CD4-positive, alpha-beta T cell treated with Interleukin-15 for 1 hour (primary cell): Measurements from ENCODE around the gene KIAA2012.

Experiments used
- DNase-seq: peaks from one replicate; pipeline ENCODE4 v3.0.0-alpha.2; 2020

Gene KIAA2012

DNA sequence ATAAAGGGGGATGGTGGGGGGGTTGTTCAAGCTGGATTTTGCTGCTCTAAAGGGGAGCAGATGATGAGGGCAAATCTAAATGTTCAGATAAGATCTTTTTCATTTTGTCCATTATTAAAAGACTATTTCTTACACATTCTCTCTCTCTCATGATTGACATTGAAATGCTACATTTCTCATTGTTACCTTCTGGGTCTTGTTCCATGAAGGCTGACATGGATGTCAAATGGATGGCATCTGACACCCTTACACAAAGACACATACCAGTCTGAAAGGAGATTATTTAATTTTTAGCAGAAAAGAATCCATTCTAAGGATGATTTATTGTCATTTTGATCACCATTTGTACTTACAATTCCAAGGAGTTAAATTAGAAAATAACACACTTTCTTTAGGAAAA lies 28.3 kb upstream of the KIAA2012 start:
- no peak for DNase-seq

DNA sequence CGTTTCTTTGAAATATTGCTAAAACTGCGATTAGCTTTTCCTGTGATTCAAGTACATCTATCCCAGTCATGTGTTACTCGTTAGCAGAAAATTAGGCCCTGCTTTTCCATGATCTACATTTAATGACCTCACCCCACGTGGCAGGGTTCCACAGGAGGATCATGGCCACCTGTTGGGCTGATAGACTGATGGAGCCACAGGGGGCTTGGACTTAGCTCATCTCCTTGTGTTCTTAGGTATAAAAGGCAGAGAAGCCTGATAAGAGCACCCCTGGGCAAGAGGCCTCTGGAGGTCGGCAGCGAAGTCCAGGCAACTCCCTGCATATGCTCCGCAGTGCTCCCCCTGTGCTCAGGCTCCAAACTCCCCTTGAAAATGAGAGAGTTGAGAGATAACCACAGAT lies 26.5 kb upstream of the KIAA2012 start:
- no peak for DNase-seq

DNA sequence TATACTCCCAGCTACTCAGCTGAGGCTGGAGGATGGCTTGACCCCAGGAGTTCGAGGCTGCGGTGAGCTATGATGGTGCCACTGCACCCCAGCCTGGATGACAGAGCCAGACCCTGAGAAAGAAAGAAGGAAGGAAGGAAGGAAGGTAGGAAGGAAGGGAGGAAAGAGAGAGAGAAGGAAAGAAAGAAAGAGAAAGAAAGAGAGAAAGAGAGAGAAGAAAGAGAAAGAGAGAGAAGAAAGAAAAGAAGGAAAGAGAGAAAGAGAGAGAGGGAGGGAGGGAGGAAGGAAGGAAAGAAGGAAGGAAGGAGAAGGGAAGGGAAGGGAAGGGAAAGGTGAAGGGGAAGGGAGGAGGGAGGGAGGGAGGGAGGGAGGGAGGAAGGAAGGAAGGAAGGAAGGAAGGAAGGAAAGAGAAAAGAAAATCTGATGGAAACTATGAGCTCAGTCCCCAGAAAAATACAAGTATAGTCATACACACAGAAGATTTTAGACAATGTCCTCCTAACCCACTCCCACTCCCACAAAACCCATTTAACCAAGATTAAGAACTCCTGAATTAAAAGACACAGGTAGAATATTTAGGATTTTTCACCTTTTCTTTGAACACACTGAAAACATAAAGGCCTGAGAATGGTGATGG lies 23.8 kb upstream of the KIAA2012 start:
- DNase-seq = no peak

DNA sequence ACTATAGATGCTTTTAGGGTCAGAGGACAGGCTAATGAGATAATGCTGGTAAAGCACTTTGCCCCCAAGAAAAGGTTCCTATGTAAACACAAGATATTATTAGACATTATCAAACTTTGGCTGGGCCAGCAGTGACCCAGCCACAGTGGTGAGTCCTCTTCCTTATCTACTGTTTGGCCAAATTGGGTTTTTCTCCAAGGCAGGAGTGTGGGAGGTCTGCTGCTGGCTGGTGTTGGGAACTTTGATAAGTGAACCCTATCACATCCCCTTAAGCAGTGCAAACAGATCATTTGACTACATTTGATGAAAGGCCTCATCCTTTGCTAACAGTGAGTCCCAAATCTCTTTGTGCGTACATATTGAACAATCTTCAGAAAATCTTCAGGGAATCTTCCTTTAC lies 23.2 kb upstream of the KIAA2012 start:
- DNase-seq = no peak

DNA sequence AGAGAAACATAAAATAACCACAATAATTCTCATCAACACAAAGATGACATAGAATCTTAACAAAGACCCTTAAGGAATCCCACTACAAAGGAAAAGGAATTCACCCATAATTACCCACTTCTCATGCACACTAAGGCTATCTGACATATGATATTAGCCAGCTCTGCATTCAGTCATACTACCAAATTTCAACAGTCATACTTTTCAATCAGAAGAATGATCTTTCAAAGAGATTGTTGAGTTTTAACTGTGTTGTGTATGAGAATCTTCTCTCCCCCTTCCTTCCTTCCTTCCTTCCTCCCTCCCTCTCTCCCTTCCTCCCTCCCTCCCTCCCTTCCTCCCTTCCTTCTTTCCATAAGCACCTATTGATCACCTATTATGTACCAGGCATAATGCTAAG lies 22.4 kb upstream of the KIAA2012 start:
- DNase-seq = no peak

DNA sequence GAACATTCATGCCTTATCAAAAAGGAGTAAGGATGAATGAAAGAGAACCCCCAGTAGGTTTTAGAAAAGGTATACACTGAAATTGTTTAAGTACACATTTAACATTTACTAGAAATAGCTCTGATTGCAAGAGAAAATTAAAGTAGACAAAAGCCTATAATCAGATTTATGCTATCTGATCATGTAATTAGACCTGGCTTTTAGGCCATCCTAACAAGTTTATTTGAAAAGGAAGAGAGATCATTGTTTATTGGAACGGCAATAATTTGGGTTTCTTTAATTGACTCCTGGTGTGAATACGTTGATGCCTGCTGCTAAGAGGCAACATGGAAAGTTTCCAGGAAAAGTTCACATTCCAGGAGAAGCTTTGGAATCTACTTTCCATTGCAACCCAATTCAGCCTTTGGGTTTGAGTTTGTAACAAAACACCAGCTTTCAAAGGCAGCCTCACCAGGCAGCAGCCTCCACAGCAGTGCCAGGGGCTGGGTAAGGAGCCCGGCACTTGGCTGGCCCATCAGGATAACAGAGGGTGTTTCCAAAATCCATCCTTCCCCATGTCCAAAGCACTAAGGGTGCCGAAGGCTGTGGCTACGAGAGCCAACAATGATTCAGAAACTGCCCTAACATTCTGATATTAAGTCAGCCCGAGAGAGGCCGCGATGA lies 21.4 kb upstream of the KIAA2012 start:
- no peak for DNase-seq

DNA sequence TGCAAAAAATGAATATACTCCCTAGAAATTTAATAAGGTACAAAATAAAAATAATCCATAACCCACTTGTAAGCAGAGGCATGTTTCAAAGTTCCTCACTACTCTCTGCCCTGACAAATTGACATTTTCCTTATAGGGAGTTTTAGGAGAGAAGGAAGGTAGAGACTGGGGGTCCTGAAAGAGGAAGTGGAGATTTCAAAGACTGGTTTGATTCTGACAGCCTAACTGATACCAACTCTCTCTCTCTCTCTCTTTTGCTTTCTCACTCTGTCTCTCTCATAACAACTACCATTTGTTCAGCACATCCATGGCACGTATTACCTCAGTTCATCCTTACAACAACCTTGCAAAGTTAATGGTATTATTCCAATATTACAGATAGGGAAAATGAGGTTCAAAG lies 20.8 kb upstream of the KIAA2012 start:
- DNase-seq = no peak

DNA sequence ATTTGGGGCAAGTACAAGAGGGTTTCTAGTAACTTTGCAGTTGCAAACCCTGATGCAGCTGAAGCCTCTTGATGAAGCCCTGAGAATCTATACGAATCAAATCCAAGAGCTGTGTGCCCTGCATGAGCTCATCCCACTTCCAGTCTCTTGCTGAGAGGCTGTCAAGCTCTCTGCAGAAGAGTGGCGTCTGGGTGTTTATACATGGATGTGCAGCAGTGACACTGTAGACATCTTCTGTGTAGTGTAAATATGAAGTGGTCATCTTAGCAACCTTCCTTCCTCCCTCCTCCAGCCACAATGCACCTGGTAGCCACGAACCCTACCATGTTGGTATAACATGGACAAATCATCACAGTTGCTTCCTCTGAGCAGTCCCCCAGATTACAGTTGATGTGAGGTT lies 18.4 kb upstream of the KIAA2012 start:
- no peak for DNase-seq

DNA sequence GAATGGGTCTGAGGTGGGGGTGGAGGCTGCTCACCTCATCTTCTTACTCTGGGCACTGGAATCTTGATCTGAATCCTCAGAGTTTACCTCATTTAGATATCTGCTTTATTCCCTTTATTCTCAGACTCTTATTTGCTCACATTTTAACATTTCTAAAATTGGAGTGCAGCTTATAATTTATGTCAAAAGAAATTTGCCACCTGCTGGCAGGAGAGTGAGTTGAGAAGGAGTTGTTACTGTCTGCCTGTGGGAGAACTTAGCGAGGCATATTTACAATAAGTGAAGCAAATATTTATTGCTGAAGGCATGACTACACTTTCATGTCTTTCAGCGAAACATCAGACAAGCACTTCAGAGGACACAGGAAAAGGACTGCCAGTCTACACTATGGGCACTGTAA lies 16.4 kb upstream of the KIAA2012 start:
- DNase-seq = no peak

DNA sequence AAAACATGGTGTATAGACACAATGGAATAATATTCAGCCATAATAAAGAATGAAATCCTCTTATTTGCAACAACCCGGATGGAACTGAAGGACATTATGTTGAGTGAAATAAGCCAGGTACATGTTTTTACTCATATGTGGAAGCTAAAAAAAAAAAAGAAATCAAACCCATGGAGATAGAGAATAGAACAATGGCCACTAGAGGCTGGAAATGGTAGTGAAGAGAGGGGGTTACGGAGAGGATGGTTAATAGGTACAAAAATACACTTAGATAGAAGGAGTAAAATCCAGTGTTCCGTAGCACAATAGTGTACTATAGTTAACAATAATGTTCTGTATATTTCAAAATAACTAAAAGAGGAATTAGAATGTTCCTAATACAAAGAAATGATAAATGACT lies 12.8 kb upstream of the KIAA2012 start:
- no peak for DNase-seq

DNA sequence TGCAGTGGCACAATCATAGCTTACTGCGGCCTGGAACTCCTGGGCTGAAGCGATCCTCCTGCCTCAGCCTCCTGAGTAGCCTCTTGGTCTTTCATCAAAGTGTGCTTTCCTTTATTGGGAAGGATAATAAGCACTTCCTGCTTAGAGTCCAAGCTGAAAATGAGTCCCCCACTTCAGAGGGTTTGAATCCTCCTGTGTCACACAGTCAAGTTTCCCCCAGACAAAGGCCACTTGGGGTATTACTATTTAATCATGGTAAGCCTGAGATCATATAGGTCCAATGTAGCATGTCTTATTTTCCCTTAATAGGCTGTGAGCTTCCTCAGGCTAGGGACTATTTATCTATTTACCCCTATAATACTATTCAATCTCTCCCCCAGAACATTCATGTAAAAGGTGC lies 11.4 kb upstream of the KIAA2012 start:
- DNase-seq = no peak

DNA sequence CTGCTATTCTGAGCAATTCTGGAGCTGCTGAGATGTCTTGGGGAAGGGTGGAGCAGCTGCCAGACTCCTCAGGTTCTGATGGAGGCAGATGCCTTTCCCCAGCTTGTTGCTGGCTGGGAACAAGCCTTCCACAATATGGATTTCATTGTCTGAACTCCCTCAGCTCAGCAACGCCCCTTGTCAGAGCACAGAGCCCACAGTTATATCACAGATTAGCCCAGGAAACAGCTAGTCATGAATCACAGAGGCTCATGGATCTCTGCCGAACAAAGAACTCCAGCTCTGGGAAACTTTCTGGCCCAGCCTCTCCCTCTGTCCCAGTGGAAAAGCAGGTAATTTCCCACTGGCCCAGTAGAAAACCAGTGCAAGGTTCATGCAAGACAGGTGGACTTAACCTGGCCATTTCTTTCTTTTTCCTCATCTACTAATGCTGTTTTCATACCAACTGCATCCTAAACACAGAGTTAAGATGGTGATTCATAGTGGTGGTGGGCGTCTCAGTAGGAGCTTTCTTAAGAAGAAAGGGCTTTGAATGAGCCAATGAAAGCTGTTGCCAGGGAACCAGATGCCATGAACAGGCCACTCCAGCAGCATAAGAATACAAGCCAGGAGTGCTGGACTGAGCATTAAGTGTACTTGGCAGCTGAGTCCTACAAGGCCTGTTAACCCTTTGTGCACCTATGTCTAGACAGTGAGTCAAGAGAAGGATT lies 8.7 kb upstream of the KIAA2012 start:
- DNase-seq = no peak

DNA sequence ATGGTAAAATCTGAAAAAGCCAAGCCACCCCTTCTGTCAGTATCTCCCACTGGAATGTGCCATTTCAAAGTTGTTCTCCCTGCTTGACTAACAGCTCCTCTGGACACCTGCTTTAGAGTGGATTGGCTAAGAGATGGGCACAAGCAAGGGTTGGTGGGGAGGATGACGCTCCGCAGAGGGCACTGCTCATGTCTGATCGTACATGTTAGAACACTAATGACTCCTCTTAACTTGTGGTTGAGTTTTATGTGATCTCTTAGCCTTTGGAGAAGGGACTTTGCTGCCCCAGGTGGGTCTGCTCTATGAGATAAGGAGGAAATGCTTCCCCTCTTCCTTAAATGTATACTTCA lies 8.2 kb upstream of the KIAA2012 start:
- no peak for DNase-seq

DNA sequence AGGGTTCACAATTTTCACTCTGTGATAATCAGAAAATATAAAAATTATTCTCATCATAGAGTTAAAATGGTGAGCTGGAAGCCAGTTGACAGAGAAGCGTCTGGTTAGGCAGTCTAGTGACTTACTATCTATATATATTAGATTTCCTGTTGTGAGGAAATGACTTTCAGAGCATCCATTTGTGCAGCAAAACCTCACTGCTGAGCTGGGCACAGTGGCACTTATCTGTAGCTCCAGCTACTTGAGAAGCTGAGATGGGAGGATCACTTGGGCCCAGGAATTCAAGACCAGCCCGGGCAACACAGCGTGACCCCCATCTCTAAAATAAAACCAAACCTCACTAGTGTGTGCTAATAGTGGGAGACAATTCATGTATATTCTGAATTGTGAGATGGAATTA lies 7.2 kb upstream of the KIAA2012 start:
- DNase-seq = no peak

DNA sequence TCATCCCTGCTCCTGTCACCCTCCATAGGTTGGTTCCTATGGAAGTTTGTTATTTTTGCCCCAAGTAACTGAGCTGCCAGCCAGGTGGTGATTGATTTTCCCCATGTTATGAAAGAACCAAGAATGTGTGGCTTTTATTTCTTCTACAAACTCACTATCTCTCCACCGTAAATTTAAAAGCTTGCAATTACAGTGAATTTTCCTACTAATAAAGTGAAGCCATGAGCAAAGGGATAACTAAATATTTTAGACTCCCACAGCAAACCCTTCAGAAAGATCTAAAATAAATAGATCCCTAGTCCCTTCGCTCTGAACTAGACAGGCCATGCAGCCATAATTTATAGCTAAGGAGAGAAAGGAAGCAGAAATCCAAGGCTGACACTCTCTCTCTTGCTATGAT lies 6.2 kb upstream of the KIAA2012 start:
- no peak for DNase-seq

DNA sequence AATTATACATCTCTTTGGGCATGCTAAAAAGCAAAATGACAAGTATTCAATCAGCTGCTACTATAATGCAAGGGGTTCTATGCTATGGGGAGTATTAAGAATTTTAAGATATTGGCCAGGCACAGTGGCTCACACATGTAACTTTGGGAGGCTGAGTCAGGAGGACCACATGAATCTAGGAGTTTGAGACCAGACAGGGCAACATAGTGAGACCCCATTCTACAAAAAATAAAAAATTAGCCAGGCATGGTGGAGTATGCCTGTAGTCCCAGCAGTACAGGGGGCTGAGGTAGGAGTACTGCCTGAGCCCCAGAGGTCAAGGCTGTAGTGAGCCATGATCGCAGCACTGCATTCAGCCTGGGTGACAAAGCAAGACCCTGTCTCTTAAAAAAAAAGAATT lies 5.5 kb upstream of the KIAA2012 start:
- no peak for DNase-seq

DNA sequence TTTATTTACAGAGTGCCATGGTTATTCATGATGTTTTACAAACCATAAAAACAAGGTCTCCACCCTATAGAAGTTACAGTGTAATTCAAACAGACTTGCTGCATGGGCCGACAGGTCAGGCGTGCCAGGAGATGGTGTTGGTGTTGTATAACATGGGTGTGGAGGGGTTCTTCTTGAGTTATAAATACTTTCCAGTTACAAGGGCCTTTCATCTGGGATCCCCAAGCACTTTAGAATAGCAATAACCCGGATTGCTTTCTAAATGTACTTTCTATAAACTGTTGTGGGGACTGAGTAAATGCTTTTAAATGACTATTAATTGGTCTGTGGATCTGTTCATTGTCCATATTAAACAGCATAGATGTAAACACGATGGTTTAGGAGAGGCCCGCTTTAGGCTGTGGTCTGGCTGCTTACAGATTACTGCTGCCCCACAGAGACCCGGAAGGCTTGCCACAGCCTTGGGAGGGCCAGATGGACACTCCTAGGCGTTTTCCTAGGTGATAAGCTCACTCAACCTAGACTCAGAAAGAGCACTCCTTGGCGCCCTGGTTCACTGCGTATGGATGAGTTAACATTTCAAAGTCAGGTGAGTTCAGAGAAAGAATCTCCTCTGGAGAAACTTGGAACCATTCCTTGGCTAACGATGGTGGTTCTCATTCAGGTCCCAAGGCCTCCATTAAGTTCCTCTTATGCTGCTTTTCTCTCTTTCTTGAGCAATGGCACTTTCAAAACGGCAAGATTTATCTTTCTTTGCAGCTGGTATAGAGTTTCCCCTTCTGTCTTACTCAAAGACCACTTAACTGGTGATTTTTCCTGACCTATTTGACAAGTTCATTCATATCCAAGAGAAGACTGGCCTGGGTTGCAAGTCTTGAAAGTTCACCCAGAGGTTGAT lies 3.6 kb upstream of the KIAA2012 start:
- DNase-seq = no peak

DNA sequence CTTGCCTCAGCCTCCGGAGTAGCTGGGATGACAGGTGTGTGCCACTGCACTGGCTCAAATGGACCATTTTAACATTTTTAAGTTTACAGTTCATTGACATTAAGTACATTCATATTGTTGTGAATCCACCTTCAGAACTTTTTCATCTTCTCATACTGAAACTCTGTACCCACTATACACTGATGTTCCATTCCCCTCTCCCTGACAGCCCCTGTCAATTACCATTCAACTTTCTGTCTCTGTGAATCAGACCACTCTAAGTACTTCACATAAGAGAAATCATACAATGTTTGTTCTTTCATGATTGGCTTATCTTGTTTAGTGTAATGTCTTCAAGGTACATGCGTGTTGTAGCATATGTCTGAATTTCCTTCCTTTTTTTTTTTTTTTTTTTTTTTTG lies 1.9 kb upstream of the KIAA2012 start:
- DNase-seq = no peak

DNA sequence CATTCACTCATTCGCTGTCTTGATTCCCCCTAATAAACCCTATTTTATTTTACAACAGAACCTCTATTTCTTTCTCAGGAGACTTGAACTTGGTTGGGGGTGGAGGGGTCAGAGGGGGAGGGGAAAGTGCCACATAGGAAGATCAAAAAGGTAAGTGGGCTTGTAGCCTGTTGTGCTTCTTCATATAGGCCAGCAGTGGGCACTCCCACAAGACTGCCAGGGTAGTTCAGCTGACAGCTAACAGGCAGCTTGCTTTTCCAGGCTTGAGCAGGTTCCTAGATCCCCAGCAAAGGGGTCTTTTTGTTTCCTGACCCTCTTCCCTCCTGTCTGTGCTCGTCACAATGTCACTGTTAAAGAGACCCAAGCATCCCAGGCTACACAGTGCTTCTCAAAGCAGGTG lies 829 bp upstream of the KIAA2012 start:
- DNase-seq = no peak

DNA sequence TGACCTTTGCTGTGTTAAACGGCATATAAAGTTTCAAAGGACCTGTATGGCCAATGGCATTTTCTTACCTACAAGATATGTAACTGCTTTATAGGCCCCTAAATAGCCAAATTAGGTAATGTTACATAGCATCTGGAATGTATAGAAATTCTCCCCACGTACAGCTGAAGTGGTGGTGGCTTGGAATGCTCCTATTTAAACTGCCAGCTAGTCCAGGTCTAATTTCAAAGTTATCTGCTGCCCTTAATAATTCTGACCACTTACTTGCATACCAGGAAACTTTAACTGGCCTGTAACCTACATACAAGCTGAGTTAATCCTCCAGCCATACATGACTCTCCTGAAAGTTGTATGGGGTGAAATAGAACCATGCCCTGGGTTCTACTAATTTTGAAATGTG lies 1.3 kb downstream of the KIAA2012 start:
- no peak for DNase-seq

DNA sequence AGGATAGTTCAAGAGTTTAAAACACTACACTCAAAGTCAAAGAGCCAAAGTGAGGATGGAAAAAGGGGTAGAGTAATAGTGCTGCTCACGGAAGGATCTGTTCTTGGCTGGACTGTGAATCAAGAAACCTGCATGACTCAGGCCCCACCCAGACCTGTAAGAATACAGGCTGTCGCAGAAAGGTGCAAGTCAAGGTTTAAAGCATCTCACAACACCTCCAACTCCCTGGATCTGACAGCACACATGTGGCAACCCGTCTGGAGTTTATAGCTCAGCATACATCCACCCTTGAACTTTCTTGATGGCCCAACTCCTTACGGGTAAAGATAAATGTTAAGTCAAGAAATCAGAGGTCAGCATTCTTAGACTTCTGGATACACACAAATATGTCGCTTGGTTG lies 6.3 kb downstream of the KIAA2012 start:
- DNase-seq = no peak

DNA sequence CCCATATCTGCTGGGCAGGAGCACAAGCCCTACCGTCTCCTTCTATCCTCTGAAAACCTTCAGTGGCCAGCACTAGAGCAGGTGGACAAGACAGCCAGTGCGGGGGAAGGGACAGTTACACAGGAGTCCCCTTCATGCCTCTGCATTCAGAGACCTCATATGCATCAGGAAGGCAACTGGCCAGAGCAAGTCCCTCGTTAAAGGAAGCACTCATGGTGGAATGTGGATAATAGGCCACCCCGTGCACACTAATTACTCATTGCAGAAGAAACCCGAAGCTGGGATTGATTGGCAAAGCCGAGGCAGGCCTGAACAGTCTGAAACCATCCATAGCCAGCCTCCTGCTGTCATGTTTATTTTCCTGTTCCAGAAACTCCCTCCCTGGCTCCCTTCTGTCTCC lies 11.2 kb downstream of the KIAA2012 start:
- DNase-seq = no peak

DNA sequence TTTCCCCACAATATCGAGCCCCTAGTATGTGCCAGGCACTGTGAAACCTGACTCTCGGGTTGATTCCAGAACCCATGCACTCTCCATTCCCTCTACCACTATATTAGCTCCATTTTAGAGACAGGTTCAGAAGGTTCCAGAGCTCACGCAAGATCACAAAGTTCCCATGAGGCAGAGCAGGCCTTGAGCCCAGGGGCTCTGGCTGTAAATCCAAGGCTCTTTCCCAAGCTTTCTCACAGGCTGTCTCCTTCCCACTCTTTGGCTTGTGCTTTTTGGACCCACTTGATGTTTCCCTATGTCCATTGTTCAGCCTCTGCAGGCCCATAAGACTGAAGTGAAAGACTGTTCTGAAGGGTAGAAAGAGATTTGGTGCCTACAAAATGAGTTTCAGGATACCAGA lies 15.7 kb downstream of the KIAA2012 start:
- no peak for DNase-seq

DNA sequence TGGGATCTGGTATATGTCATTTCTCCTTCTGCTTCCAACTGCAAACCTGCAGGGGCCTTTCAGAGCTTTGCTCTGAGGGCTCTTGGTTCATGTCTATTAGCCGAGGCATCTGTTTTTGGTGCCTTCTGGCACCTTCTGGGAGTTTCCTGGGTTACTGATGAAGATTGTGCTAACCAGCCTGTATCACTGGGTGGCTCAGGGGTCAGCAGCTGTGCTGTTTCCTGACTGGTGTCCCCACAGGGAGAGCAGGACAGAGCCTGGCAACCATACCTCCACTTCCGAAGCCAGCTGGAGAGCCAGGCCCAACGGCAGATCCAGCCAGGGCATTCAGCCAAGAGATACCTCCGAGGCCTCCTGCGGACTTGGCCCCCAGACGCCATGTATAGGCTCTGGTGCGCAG lies 17.5 kb downstream of the KIAA2012 start:
- DNase-seq = no peak
